Ishikawa (cell line): ENCODE data around the gene PRR20E.
"Not testable (repeated sequence)": the region's sequence is repeated elsewhere in the genome, so short reads cannot be mapped to it uniquely, and the experiment has no call there.

Experiments used
- CEBPB ChIP-seq: IDR thresholded peaks from 2 replicates; pipeline ENCODE4 v1.6.1; 2012
- CREB1 ChIP-seq: IDR thresholded peaks from 2 replicates; pipeline ENCODE4 v1.6.1; 2012; ENCODE audit warnings: low read depth
- EGR1 ChIP-seq: IDR thresholded peaks from 2 replicates; pipeline ENCODE4 v1.6.1; 2012
- EP300 ChIP-seq: IDR thresholded peaks from 2 replicates; pipeline ENCODE4 v1.6.1; 2012; ENCODE audit warnings: borderline replicate concordance
- FOXM1 ChIP-seq: IDR thresholded peaks from 2 replicates; pipeline ENCODE4 v1.6.1; 2012; ENCODE audit warnings: low read depth, borderline replicate concordance
- MAX ChIP-seq: IDR thresholded peaks from 2 replicates; pipeline ENCODE4 v1.6.1; 2012
- NFIC ChIP-seq: IDR thresholded peaks from 2 replicates; pipeline ENCODE4 v1.6.1; 2012
- RAD21 ChIP-seq: IDR thresholded peaks from 2 replicates; pipeline ENCODE4 v1.6.1; 2012; ENCODE audit warnings: low read depth
- REST ChIP-seq: IDR thresholded peaks from 2 replicates; pipeline ENCODE4 v1.6.1; 2012; ENCODE audit warnings: low read depth, mild to moderate bottlenecking
- TAF1 ChIP-seq: IDR thresholded peaks from 2 replicates; pipeline ENCODE4 v1.6.1; 2012; ENCODE audit warnings: low read depth, mild to moderate bottlenecking
- TCF12 ChIP-seq: IDR thresholded peaks from 2 replicates; pipeline ENCODE4 v1.6.1; 2012; ENCODE audit warnings: low read depth
- TEAD4 ChIP-seq: IDR thresholded peaks from 2 replicates; pipeline ENCODE4 v1.6.1; 2012
- USF1 ChIP-seq: IDR thresholded peaks from 2 replicates; pipeline ENCODE4 v1.6.1; 2012
- YY1 ChIP-seq: IDR thresholded peaks from 2 replicates; pipeline ENCODE4 v1.6.1; 2012; ENCODE audit warnings: low read depth
- ZBTB7A ChIP-seq: IDR thresholded peaks from 2 replicates; pipeline ENCODE4 v1.6.1; 2012; ENCODE audit warnings: low read depth

PRR20E gene

GRCh38 chr13:57138988-57139387 is 28.0 kb upstream of the PRR20E start:
- TF ChIP-seq EGR1, result no peak
- no peak for TF ChIP-seq YY1
- TF ChIP-seq USF1, result no peak
- TF ChIP-seq ZBTB7A, result no peak
- no peak for TF ChIP-seq EP300
- no peak for TF ChIP-seq RAD21
- no peak for TF ChIP-seq REST
- no peak for TF ChIP-seq TEAD4
- no peak for TF ChIP-seq CREB1
- TF ChIP-seq CEBPB, result no peak
- TF ChIP-seq TAF1, result no peak
- TF ChIP-seq FOXM1, result no peak
- no peak for TF ChIP-seq TCF12
- no peak for TF ChIP-seq NFIC
- no peak for TF ChIP-seq MAX

- TF ChIP-seq FOXM1, YY1, CREB1: not testable (repeated sequence)
Observed at GRCh38 chr13:57140235-57140968, 26.6 kb upstream of the PRR20E start, which contains the start of gene PRR20A. TSS of gene PRR20A (plus strand) at chr13:57140918. CDS start at chr13:57141305, 387 bp downstream.

- TF ChIP-seq MAX, USF1, EP300: not testable (repeated sequence)
Observed at GRCh38 chr13:57147188-57147587, 19.8 kb upstream of the PRR20E start, which contains the start of gene PRR20B. TSS of gene PRR20B (plus strand) at chr13:57147488. CDS start at chr13:57147875, 387 bp downstream.

- TF ChIP-seq REST, YY1, CREB1: not testable (repeated sequence)
Observed at GRCh38 chr13:57153761-57154160, 13.2 kb upstream of the PRR20E start, which contains the start of gene PRR20C. TSS of gene PRR20C (plus strand) at chr13:57154061. CDS start at chr13:57154448, 387 bp downstream.

GRCh38 chr13:57160332-57160731 is 6.7 kb upstream of the PRR20E start, which contains the start of gene PRR20D:
TSS of gene PRR20D (plus strand) at chr13:57160632. CDS start at chr13:57161019, 387 bp downstream.
- TF ChIP-seq NFIC, TEAD4, EGR1: not testable (repeated sequence)

- no peak for TF ChIP-seq FOXM1
- TF ChIP-seq CEBPB, result no peak
- no peak for TF ChIP-seq TEAD4
- TF ChIP-seq MAX, result no peak
- no peak for TF ChIP-seq REST
- TF ChIP-seq EP300, result no peak
- TF ChIP-seq TAF1, result no peak
- no peak for TF ChIP-seq USF1
- TF ChIP-seq NFIC, result no peak
- no peak for TF ChIP-seq TCF12
- TF ChIP-seq RAD21, result no peak
- TF ChIP-seq ZBTB7A, result no peak
- TF ChIP-seq CREB1, result no peak
- TF ChIP-seq EGR1, result no peak
Observed at GRCh38 chr13:57191667-57192066, 24.7 kb downstream of the PRR20E start.
